GM10266 (cell line): ENCODE measurements around the gene SGTB.

Experiments
- DNase-seq: peaks from one replicate; pipeline ENCODE4 v3.0.0; 2012; ENCODE audit errors: extremely low spot score
- TF ChIP-seq, protein P1 (sequence below): IDR thresholded peaks from 2 replicates; pipeline ENCODE4 v1.5.1; 2012; ENCODE audit warnings: mild to moderate bottlenecking, low read depth; ENCODE audit not compliant: control insufficient read depth, insufficient read depth; ENCODE audit errors: missing control alignments

SGTB gene

DNA sequence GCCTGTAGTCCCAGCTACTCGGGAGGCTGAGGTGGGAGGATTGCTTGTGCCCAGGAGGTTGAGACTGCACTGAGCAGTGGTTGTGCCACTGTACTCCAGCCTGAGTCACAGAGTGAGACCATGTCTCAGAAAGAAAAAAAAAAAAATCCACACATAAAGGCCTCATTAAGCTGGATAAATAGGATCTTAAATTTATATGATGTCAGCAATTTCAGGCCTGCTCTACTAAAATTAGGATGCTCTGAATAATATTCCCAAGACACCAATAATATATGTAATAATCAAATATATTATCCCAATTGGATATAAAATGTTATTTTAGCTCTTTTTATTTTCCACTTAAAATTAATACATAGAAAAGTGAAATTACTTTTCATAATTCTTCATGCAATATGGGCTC lies 43.7 kb upstream of the SGTB start:
- TF ChIP-seq, protein P1, sequence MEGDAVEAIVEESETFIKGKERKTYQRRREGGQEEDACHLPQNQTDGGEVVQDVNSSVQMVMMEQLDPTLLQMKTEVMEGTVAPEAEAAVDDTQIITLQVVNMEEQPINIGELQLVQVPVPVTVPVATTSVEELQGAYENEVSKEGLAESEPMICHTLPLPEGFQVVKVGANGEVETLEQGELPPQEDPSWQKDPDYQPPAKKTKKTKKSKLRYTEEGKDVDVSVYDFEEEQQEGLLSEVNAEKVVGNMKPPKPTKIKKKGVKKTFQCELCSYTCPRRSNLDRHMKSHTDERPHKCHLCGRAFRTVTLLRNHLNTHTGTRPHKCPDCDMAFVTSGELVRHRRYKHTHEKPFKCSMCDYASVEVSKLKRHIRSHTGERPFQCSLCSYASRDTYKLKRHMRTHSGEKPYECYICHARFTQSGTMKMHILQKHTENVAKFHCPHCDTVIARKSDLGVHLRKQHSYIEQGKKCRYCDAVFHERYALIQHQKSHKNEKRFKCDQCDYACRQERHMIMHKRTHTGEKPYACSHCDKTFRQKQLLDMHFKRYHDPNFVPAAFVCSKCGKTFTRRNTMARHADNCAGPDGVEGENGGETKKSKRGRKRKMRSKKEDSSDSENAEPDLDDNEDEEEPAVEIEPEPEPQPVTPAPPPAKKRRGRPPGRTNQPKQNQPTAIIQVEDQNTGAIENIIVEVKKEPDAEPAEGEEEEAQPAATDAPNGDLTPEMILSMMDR, result no peak
- no peak for DNase-seq

DNA sequence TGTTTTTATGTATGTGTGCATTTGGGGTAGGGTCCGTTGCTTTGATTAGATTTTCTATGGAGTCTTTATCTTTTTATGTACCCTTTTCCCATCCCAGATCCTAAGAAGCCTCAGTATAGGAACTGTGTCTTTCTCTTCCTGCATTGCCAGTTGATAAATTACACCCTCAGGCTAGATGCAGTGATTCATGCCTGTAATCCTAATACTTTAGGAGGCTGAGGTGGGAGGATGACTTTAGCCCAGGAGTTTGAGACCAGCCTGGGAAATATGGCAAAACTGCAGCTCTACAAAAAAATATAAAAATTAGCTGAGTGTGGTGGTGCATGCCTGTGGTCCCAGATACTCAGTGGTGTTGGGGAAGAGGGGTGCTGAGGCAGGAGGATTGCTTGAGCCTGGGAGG lies 40.3 kb upstream of the SGTB start:
- TF ChIP-seq, protein P1, result no peak
- DNase-seq, result no peak

DNA sequence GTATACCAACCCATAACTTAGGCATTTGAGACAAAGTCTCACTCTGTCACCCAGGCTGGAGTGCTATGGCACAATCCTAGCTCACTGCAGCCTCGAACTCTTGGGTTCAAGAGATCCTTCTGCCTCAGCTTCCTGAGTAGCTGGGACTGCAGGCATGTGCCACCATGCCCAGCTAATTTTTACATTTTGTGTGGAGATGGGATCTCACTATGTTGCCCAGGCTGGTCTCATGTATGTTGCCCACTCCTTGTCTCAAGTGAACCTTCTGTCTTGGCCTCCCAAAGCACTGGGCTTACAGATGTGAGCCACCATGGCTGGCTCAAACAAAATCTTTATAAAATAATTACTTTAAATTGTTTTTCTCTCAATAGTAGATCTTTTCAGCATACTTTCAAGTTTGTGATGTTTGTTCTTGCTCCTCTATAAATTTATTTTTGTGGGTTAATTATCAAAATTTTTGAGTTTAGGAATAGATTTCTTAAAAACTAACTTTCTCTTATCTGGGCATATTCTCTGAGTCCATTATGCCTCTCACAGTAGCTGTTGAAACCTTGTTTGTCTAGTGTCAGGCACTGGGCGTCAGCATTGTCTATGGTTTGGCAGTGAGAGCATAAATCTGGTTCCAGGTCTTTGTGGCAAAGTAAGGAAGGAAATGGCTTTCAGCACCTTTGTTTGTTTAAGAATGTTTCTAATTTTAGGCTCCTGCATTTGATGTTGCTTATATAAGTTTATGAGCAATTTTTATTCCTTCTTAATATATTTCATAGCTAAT lies 38.8 kb upstream of the SGTB start:
- no peak for DNase-seq

DNA sequence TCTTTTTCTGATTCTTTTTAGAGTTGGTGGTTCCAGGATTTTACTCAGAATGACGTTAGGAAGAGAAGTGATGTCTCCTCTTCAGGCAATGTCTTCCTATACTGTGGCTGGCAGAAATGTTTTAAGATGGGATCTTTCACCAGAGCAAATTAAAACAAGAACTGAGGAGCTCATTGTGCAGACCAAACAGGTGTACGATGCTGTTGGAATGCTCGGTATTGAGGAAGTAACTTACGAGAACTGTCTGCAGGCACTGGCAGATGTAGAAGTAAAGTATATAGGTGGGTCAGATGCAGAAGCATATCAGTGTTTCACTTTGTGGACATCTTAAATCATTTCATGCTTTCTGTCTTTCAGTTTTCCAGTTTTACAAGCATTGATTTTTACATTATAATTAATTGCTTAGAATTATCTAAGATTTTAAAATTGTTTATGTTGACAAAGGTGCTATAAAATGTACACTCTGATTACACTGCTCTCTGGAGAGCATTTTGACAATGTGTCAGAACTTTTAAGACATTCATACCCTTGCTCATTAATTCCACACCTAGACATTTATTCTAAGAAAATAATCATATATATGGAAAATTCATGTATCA lies 36.7 kb upstream of the SGTB start:
- no peak for DNase-seq
- TF ChIP-seq, protein P1, result no peak

More for the DNA sequence above, 38.8 kb upstream of the SGTB start:
- TF ChIP-seq, protein P1, result no peak

DNA sequence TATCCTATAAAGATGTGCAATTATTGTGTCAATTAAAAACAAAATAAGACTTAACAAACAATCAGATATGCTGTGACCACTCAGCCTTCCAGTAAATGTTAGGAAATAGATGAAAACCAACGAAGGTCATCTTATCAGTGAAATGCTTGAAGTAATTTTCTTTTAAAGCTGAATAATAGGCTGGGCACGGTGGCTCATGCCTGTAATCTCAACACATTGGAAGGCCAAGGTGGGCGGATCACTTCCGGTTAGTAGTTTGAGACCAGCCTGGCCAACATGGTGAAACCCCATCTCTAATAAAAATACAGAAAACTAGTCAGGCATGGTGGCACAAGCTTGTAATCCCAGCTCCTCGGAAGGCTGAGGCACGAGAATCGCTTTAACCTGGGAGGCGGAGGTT lies 31.3 kb upstream of the SGTB start:
- DNase-seq, result no peak
- TF ChIP-seq, protein P1, result no peak

DNA sequence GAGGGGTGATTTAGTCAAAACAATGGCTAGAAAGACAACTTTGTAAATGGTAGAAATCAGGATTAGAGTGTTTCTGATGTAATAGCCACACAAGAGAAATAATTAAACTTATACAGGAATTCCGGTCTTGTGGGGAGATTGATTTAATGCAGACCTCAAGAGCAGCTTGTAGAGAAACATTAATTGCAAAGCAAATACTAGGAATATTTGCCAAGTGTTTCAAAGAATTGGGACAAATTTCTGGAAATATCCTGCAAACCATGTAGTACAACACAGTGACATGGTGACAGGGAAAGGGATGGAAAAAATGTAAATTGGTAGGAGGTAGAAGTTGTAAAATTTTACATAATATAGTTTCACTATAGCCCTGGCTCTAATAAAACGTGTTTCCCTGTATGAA lies 29.0 kb upstream of the SGTB start:
- TF ChIP-seq, protein P1, result no peak
- DNase-seq, result no peak

DNA sequence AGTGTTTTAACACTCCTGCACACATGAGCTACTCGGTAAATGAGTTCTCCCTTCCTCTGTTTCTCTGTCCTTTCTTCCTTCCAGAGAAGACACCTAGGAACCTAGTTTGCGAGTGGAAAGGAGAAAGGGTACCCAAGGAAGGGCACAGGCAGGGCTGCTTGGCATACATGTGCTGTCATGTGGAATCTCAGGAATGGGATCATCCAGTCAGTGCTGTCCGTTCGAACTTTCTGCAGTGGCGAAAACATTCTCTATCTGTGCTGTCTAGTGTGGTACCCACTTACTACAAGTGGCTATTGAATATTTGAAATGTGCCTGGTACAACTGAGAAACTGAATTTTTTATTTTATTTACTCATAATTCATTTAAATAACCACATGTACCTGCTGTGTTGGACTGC lies 28.0 kb upstream of the SGTB start:
- no peak for DNase-seq

More for the DNA sequence above, 28.0 kb upstream of the SGTB start:
- TF ChIP-seq, protein P1, result no peak
